ENCODE data around the gene ERC2. TPM values are rescaled to one million over a fixed set of nuclear protein-coding genes. Genes with fewer than 3 reads are reported as not detected.

ERC2 gene
- total and polyA plus RNA-seq, 2 donors (not counting 3 experiments of a cell fraction or from before 2014, with no cell fraction given), result 5.6 to 15.5 TPM

- CTCF ChIA-PET, result no interaction called here
- dilution Hi-C loops (cut with MboI; ENCODE audit: extremely low pct_ligation_motif_present, low sequenced_read_pairs), result no loop called here
Measured at GRCh38 chr3:55690177-55690576, 778.1 kb downstream of the ERC2 start.

More at GRCh38 chr3:55690177-55690576, 778.1 kb downstream of the ERC2 start:
- POLR2A ChIA-PET, result no interaction called here
- no peak for DNase-seq (ENCODE audit: low read depth, low spot score)
- Histone ChIP-seq H3K9me1 (replicated peaks; ENCODE audit: control insufficient read depth, extremely low read depth, insufficient read depth, low read length) (no peaks in the 10 kb centered on the region), H3K4me1 (ENCODE audit: control insufficient read depth, extremely low read depth, insufficient read depth, low read length) (no peaks in the 10 kb centered on the region), H3K4me2 (ENCODE audit: insufficient read depth, low read length) (no peak overlapping the region), H3K4me3 (replicated peaks in 1 of 3; ENCODE audit: insufficient read depth in 1 of 3, low read depth in 1 of 3, low read length in 3 of 3) (no peak overlapping the region), H3K27me3 (ENCODE audit: control insufficient read depth in 2 of 2, insufficient read depth in 2 of 2, low read length in 2 of 2) (no peaks in the 10 kb centered on the region), H3K36me3 (ENCODE audit: control insufficient read depth in 2 of 2, extremely low read depth in 1 of 2, insufficient read depth in 2 of 2, low read length in 2 of 2) (no peaks in the 10 kb centered on the region), H3K9ac (replicated peaks; ENCODE audit: extremely low read depth, insufficient read depth, low read length) (no peak overlapping the region), H3K9me3 (replicated peaks; ENCODE audit: control insufficient read depth, insufficient read depth, low read length) (no peaks in the 10 kb centered on the region), H2AFZ (ENCODE audit: low read depth, low read length) (no peak overlapping the region), H4K20me1 (replicated peaks; ENCODE audit: control insufficient read depth, extremely low read depth, insufficient read depth, low read length) (no peaks in the 10 kb centered on the region), H3K27ac (ENCODE audit: insufficient read depth, low read depth, low read length) (no peak overlapping the region), H3K79me2 (ENCODE audit: control insufficient read depth, insufficient read depth, low read length) (no peaks in the 10 kb centered on the region)
- no peak for FAIRE-seq
- BruUV-seq (replicated peaks), result no TSS peak
- TF ChIP-seq CTCF (IDR thresholded peaks at IDR 0.05; ENCODE audit: extremely low read depth in 1 of 2, insufficient read depth in 1 of 2, low read depth in 1 of 2, low read length in 2 of 2), result no peak
- TF ChIP-seq GATA2 (IDR thresholded peaks at IDR 0.05; ENCODE audit: insufficient read depth, insufficient read length, low read depth, low read length), result no peak
- TF ChIP-seq POLR2AphosphoS5 (IDR thresholded peaks at IDR 0.05; ENCODE audit: insufficient read depth, low read depth, low read length), result no peak
- no peak for TF ChIP-seq POLR2A (IDR thresholded peaks at IDR 0.05; ENCODE audit: low read depth, low read length)
- no peak for TF ChIP-seq EZH2 (IDR thresholded peaks at IDR 0.05; ENCODE audit: borderline replicate concordance, low read depth, low read length, severe bottlenecking)
- TF ChIP-seq MYC (IDR thresholded peaks at IDR 0.05; ENCODE audit: low read depth, low read length), result no peak
- TF ChIP-seq FOS (IDR thresholded peaks at IDR 0.05; ENCODE audit: borderline replicate concordance, insufficient read depth, low read length), result no peak
- no peak for TF ChIP-seq JUN (IDR thresholded peaks at IDR 0.05; ENCODE audit: borderline replicate concordance, insufficient read depth, insufficient read length, low read depth)
- intact Hi-C loops (cut with micrococcal nuclease), result no loop called here
